ENCODE data around the gene DFFB. TPM values are rescaled to one million over a fixed set of nuclear protein-coding genes. Genes with fewer than 3 reads are reported as not detected.

Gene DFFB
- total RNA-seq, 1 experiment from 2014 or later = 9.0 TPM

- no peak for TF ChIP-seq EGR1 (IDR thresholded peaks at IDR 0.05; ENCODE audit: low read depth)
- no peak for TF ChIP-seq TCF7L2 (IDR thresholded peaks at IDR 0.05; ENCODE audit: borderline replicate concordance, extremely low read depth, insufficient read depth, insufficient read length)
- TF ChIP-seq SIN3A (IDR thresholded peaks at IDR 0.05; ENCODE audit: low read depth) = no peak
- TF ChIP-seq ZBTB33 (IDR thresholded peaks at IDR 0.05; ENCODE audit: extremely low read depth, insufficient replicate concordance, low read length) = no peak
Observed at GRCh38 chr1:3914911-3915310, 57.6 kb downstream of the DFFB start (continued).

GRCh38 chr1:3915551-3916121 lies 58.4 kb downstream of the DFFB start:
- Histone ChIP-seq H3K4me2 (ENCODE audit: low read length) (no peak overlapping the region), H3K79me2 (ENCODE audit: insufficient read depth, low read length) (no peaks in the 10 kb centered on the region), H3K4me1 (ENCODE audit: control insufficient read depth in 1 of 2, insufficient read depth in 2 of 2, low read length in 2 of 2) (peaks cover 0 to 4% of the 10 kb centered on the region in 2 experiments; a peak in 2 of 4 replicates), H3K4me3 (replicated peaks in 1 of 2; ENCODE audit: low read depth in 1 of 2, low read length in 2 of 2) (no peak overlapping the region), H3K9me3 (ENCODE audit: control insufficient read depth in 1 of 2, insufficient read depth in 1 of 2, low read depth in 1 of 2, low read length in 2 of 2) (no peaks in the 10 kb centered on the region), H3K27me3 (ENCODE audit: insufficient read depth, low read length) (no peaks in the 10 kb centered on the region; the same call in 1 of the 2 replicates), H3K27ac (ENCODE audit: low read depth, low read length) (no peak overlapping the region), H3K9me2 (ENCODE audit: insufficient read depth) (no peaks in the 10 kb centered on the region), H2AFZ (ENCODE audit: low read depth, low read length, poor library complexity, severe bottlenecking) (no peak overlapping the region), H3K9ac (ENCODE audit: low read length) (no peak overlapping the region), H4K20me1 (ENCODE audit: insufficient read depth) (no peaks in the 10 kb centered on the region), H3K36me3 (ENCODE audit: control insufficient read depth in 1 of 2, insufficient read depth in 2 of 2, low read length in 2 of 2) (no peaks in the 10 kb centered on the region)
- intact Hi-C loops (cut with micrococcal nuclease) = no loop called here
- DNase-seq (ENCODE audit: low read depth, low spot score) (no peak), ATAC-seq (no peak)
- ChIA-PET CTCF (no interaction called here), POLR2A (no interaction called here), RAD21 (ENCODE audit: low non-redundant PET in 1 of 2, low total read pairs in 2 of 2, uncharacterized antibody in 2 of 2, unreplicated experiment in 2 of 2) (no interaction called here)
- no TSS peak for BruUV-seq (replicated peaks)
- TF ChIP-seq REST (IDR thresholded peaks at IDR 0.05; ENCODE audit: low read depth) (no peak), ZNF274 (IDR thresholded peaks at IDR 0.05; ENCODE audit: low read depth, low read length) (no peak), ZFX (IDR thresholded peaks at IDR 0.05) (no peak), FOSL1 (IDR thresholded peaks at IDR 0.05; ENCODE audit: low read depth) (no peak), POLR2A (IDR thresholded peaks at IDR 0.05; ENCODE audit: borderline replicate concordance, extremely low read depth, insufficient read depth, insufficient read length) (no peak), CEBPB (IDR thresholded peaks at IDR 0.05; ENCODE audit: low read depth) (no peak), SIN3A (IDR thresholded peaks at IDR 0.05; ENCODE audit: low read depth) (no peak), ATF3 (IDR thresholded peaks at IDR 0.05) (no peak), ELF1 (IDR thresholded peaks at IDR 0.05; ENCODE audit: borderline replicate concordance, low read depth) (no peak), TCF7L2 (IDR thresholded peaks at IDR 0.05; ENCODE audit: borderline replicate concordance, extremely low read depth, insufficient read depth, insufficient read length) (no peak), SP1 (IDR thresholded peaks at IDR 0.05; ENCODE audit: low read depth) (no peak), RAD21 (IDR thresholded peaks at IDR 0.05; ENCODE audit: low read depth) (no peak), CTCF (IDR thresholded peaks at IDR 0.05 in 2 of 3, conservative IDR thresholded peaks at IDR 0.05 in 1 of 3; ENCODE audit: borderline replicate concordance in 1 of 3, insufficient read depth in 1 of 3, low read depth in 2 of 3, low read length in 2 of 3) (no peak), MAX (IDR thresholded peaks at IDR 0.05) (no peak), EZH2 (IDR thresholded peaks at IDR 0.05) (no peak), CBX3 (IDR thresholded peaks at IDR 0.05; ENCODE audit: low read depth) (no peak), JUND (IDR thresholded peaks at IDR 0.05) (no peak)
